HCT116 (cell line): ENCODE data around the gene CALML6. TPM values are rescaled to one million over a fixed set of nuclear protein-coding genes. Genes with fewer than 3 reads are reported as not detected.
"Not testable (repeated sequence)": the region's sequence is repeated elsewhere in the genome, so short reads cannot be mapped to it uniquely, and the experiment has no call there.

Experiments
- ATAC-seq: fragments of 200-7000 bp; cut with Tn5 transposase; 2 replicates; pipeline ENCODE4 v1.9.1; 2020; ENCODE audit warnings: mild to moderate bottlenecking, moderate library complexity
- BruUV-seq: library from RNA; stranded (reverse); fragments of 400-500 nt; replicated peaks from 2 replicates; lab custom pipeline; 2021; lab: Mats Ljungman, UMichigan
- CTCF ChIA-PET: fragments of 300-600 bp; sonication (Branson Sonifier 250); formaldehyde crosslinking; loops from one replicate; lab custom pipeline; 2021; ENCODE audit warnings: antibody characterized with exemption; lab: Charles Lee
- POLR2A ChIA-PET: fragments of 300-600, 350-600 bp; sonication (Branson Sonifier 250); formaldehyde crosslinking; loops from one replicate; lab custom pipeline; 2021; ENCODE audit warnings: antibody characterized with exemption; lab: Charles Lee
- RAD21 ChIA-PET, 2 experiments: fragments of 300-600 bp; sonication (Branson Sonifier 250); formaldehyde crosslinking; loops; one replicate each; lab custom pipeline; 2023; ENCODE audit warnings: low total read pairs in 2 of 2; ENCODE audit not compliant: uncharacterized antibody in 2 of 2, unreplicated experiment in 2 of 2, low non-redundant PET in 1 of 2; lab: Charles Lee
- DNase-seq: peaks from one replicate; pipeline ENCODE4 v3.0.0-alpha.2; 2010; ENCODE audit warnings: low read depth, low spot score
- H2AFZ ChIP-seq: fragments of 200-600 bp; shearing (Covaris generic), sonication (generic); 2 replicates; pipeline ENCODE4 v1.6.1; 2017; ENCODE audit warnings: low read depth, mixed run types, mixed read lengths, antibody characterized with exemption, low read length; ENCODE audit not compliant: poor library complexity, severe bottlenecking
- H3K27ac ChIP-seq: 2 replicates; pipeline ENCODE4 v1.5.1; 2012; ENCODE audit warnings: low read depth, low read length
- H3K27me3 ChIP-seq: fragments of 200-600 bp; sonication (generic); 2 replicates; pipeline ENCODE4 v1.6.1; 2016; ENCODE audit warnings: mixed run types, low read length, mixed read lengths; ENCODE audit not compliant: insufficient read depth
- H3K36me3 ChIP-seq, 2 experiments: fragments of 200-500 bp in 1 of 2; fragments of 200-600 bp in 1 of 2; sonication (Bioruptor generic) in 1 of 2; sonication (generic) in 1 of 2; 2 replicates each; pipeline versions ENCODE4 v1.5.1 to v1.6.1; 2014 to 2016; ENCODE audit warnings: low read length in 2 of 2, inconsistent platforms in 1 of 2, mixed read lengths in 1 of 2, mixed run types in 1 of 2; ENCODE audit not compliant: insufficient read depth in 2 of 2, control insufficient read depth in 1 of 2
- H3K4me1 ChIP-seq, 2 experiments: fragments of 200-600 bp in 1 of 2; sonication (generic) in 1 of 2; 2 replicates each; pipeline versions ENCODE4 v1.5.1 to v1.6.1; 2012 to 2017; ENCODE audit warnings: low read length in 2 of 2, inconsistent platforms in 1 of 2, mild to moderate bottlenecking in 1 of 2, mixed read lengths in 1 of 2, mixed run types in 1 of 2, moderate library complexity in 1 of 2; ENCODE audit not compliant: insufficient read depth in 2 of 2, control insufficient read depth in 1 of 2
- H3K4me2 ChIP-seq: fragments of 200-600 bp; sonication (generic); 2 replicates; pipeline ENCODE4 v1.6.1; 2017; ENCODE audit warnings: mixed run types, low read length, mixed read lengths
- H3K4me3 ChIP-seq, 2 experiments: fragments of 200-600 bp in 1 of 2; sonication (generic) in 1 of 2; replicated peaks in 1 of 2; 2 replicates each; pipeline ENCODE4 v1.5.1; 2011 to 2016; ENCODE audit warnings: low read length in 2 of 2, control low read depth in 1 of 2, low read depth in 1 of 2, mild to moderate bottlenecking in 1 of 2, mixed read lengths in 1 of 2, mixed run types in 1 of 2
- H3K79me2 ChIP-seq: fragments of 200-600 bp; sonication (generic); 2 replicates; pipeline ENCODE4 v1.6.1; 2017; ENCODE audit warnings: mild to moderate bottlenecking, mixed run types, low read length, moderate library complexity, mixed read lengths; ENCODE audit not compliant: insufficient read depth
- H3K9ac ChIP-seq: fragments of 200-600 bp; sonication (generic); 2 replicates; pipeline ENCODE4 v1.6.1; 2016; ENCODE audit warnings: low read length, mixed read lengths
- H3K9me2 ChIP-seq: fragments of 200-600 bp; sonication (generic), shearing (Covaris generic); 2 replicates; pipeline ENCODE4 v1.6.1; 2017; ENCODE audit warnings: mixed run types, mild to moderate bottlenecking, moderate library complexity; ENCODE audit not compliant: insufficient read depth
- H3K9me3 ChIP-seq, 2 experiments: fragments of 200-500 bp in 1 of 2; fragments of 200-600 bp in 1 of 2; sonication (Bioruptor generic) in 1 of 2; sonication (generic) in 1 of 2; 2 replicates each; pipeline ENCODE4 v1.6.1; 2014 to 2017; ENCODE audit warnings: low read length in 2 of 2, mixed read lengths in 2 of 2, inconsistent platforms in 1 of 2, low read depth in 1 of 2, mild to moderate bottlenecking in 1 of 2, mixed run types in 1 of 2, moderate library complexity in 1 of 2; ENCODE audit not compliant: control insufficient read depth in 1 of 2, insufficient read depth in 1 of 2
- H4K20me1 ChIP-seq: fragments of 200-600 bp; sonication (generic), shearing (Covaris generic); 2 replicates; pipeline ENCODE4 v1.6.1; 2017; ENCODE audit warnings: mixed run types, mild to moderate bottlenecking, moderate library complexity; ENCODE audit not compliant: insufficient read depth
- CEBPB ChIP-seq: IDR thresholded peaks from 2 replicates; pipeline ENCODE4 v1.6.1; 2012; ENCODE audit warnings: low read depth
- FOSL1 ChIP-seq: IDR thresholded peaks from 2 replicates; pipeline ENCODE4 v1.6.1; 2012; ENCODE audit warnings: low read depth
- POLR2AphosphoS5 ChIP-seq: IDR thresholded peaks from 2 replicates; pipeline ENCODE4 v1.6.1; 2011; ENCODE audit warnings: mild to moderate bottlenecking, low read depth, low read length, moderate library complexity
- RAD21 ChIP-seq: IDR thresholded peaks from 2 replicates; pipeline ENCODE4 v1.6.1; 2012; ENCODE audit warnings: low read depth, mild to moderate bottlenecking
- SIN3A ChIP-seq: IDR thresholded peaks from 2 replicates; pipeline ENCODE4 v1.6.1; 2012; ENCODE audit warnings: low read depth
- SP1 ChIP-seq: IDR thresholded peaks from 2 replicates; pipeline ENCODE4 v1.6.1; 2012; ENCODE audit warnings: low read depth
- intact Hi-C: fragments of 100-400 bp; cut with micrococcal nuclease; formaldehyde crosslinking; loops from 2 replicates; pipeline ENCODE4 v1.10.0; 2022
- total RNA-seq: library from RNA; stranded (reverse); gene quantifications from one replicate; pipeline ENCODE4 v1.2.1, GENCODE V29; 2021; ENCODE audit not compliant: unreplicated experiment
- TF ChIP-seq, protein P1 (sequence below): IDR thresholded peaks from 2 replicates; pipeline ENCODE4 v1.6.1; 2011; ENCODE audit warnings: mild to moderate bottlenecking, low read length, moderate library complexity; ENCODE audit not compliant: insufficient replicate concordance; ENCODE audit errors: extremely low read depth
- TF ChIP-seq, protein P2 (sequence below): IDR thresholded peaks from 2 replicates; pipeline ENCODE4 v1.6.1; 2012

Gene CALML6
- total RNA-seq, 1 experiment from 2014 or later = 2.3 TPM

DNA sequence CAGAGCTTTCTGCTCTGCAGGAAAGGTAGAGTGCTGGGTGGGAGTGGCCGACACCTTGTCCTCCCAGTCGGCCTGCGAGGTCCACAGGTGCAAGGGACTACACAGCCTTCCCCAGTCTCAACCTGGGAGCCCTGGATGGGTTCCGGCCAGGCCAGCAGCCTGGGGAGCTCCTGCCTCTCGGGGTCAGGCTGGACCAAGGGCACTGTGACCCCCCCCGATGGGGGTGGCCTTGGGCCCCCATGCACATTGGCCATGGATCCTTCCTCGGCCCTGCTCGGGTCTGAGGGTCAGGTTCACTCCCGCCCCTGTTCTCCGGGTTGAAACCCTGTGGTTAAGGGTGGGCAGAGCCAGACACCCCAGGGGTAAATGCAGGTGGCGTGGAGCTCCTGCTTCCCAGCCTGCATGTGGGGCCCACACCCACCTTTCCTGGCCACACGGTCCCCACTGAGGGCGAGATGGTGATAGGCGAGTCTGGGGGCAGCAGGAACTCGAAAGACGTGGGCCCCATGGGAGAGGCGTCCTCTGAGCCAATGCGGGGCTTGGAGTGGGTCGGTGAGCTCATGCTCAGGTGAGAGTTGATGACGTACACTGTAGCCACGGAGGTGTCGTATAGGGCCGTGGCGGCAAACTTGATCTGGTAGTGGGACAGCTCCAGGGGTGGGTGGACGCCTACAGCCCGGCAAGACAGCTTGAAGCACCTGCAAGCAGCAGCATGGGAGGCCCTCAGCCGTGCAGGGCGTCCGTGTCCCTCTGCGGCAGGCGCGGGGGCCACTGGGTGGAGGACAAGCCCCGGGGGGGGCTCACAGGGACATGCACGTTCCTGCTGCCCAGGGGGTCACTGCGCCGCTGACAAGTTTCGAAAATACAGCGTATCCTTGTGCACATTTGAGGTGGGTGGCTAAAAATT, 14.8 kb downstream of the CALML6 start (continued):
- TF ChIP-seq RAD21 = no peak
- no peak for TF ChIP-seq SP1
- no peak for TF ChIP-seq FOSL1
- TF ChIP-seq, protein P1, sequence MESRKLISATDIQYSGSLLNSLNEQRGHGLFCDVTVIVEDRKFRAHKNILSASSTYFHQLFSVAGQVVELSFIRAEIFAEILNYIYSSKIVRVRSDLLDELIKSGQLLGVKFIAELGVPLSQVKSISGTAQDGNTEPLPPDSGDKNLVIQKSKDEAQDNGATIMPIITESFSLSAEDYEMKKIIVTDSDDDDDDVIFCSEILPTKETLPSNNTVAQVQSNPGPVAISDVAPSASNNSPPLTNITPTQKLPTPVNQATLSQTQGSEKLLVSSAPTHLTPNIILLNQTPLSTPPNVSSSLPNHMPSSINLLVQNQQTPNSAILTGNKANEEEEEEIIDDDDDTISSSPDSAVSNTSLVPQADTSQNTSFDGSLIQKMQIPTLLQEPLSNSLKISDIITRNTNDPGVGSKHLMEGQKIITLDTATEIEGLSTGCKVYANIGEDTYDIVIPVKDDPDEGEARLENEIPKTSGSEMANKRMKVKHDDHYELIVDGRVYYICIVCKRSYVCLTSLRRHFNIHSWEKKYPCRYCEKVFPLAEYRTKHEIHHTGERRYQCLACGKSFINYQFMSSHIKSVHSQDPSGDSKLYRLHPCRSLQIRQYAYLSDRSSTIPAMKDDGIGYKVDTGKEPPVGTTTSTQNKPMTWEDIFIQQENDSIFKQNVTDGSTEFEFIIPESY = no peak
- TF ChIP-seq CEBPB = no peak
- no peak for TF ChIP-seq SIN3A
- TF ChIP-seq, protein P2, sequence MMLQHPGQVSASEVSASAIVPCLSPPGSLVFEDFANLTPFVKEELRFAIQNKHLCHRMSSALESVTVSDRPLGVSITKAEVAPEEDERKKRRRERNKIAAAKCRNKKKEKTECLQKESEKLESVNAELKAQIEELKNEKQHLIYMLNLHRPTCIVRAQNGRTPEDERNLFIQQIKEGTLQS = no peak
- TF ChIP-seq POLR2AphosphoS5 = no peak

DNA sequence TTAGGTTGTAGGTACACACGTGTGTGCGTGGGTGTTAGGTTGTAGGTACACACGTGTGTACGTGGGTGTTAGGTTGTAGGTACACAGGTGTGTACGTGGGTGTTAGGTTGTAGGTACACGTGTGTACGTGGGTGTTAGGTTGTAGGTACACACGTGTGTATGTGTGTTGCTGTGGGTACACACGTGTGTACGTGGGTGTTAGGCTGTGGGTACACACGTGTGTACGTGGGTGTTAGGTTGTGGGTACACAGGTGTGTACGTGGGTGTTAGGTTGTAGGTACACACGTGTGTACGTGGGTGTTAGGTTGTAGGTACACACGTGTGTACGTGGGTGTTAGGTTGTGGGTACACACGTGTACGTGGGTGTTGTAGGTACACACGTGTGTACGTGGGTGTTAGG, 19.8 kb downstream of the CALML6 start:
- H3K4me2 ChIP-seq, H3K9me3 ChIP-seq, BruUV-seq, POLR2A ChIA-PET, DNase-seq, H3K79me2 ChIP-seq, RAD21 ChIA-PET, ATAC-seq, intact Hi-C loops, CTCF ChIA-PET, H4K20me1 ChIP-seq, H2AFZ ChIP-seq, H3K4me1 ChIP-seq, H3K4me3 ChIP-seq, H3K9me2 ChIP-seq, H3K27me3 ChIP-seq, H3K27ac ChIP-seq, H3K36me3 ChIP-seq, H3K9ac ChIP-seq: not testable (repeated sequence)
